SK-N-SH (cell line): Measurements from ENCODE around the gene YTHDF1. TPM values are rescaled to one million over a fixed set of nuclear protein-coding genes. Genes with fewer than 3 reads are reported as not detected.

Experiments
- CTCF ChIA-PET: fragments of 300-600, 350-600 bp; formaldehyde crosslinking; extraction: SDS; loops from one replicate; lab custom pipeline; 2021; lab: Yijun Ruan, JAX
- POLR2A ChIA-PET: fragments of 350-600 bp; sonication (Branson Sonifier 250); formaldehyde crosslinking; extraction: SDS; loops from one replicate; lab custom pipeline; 2020; ENCODE audit warnings: antibody characterized with exemption, inconsistent platforms; lab: Yijun Ruan, JAX
- DNase-seq: peaks from one replicate; pipeline ENCODE4 v3.0.0; 2012
- H2AFZ ChIP-seq: fragments of 200-600 bp; sonication (generic); 2 replicates; pipeline ENCODE4 v1.8.1; 2016; ENCODE audit warnings: antibody characterized with exemption, mild to moderate bottlenecking, low read depth
- H3F3A ChIP-seq: fragments of 200-600 bp; sonication (generic); replicated peaks from 2 replicates; pipeline ENCODE3; 2016; ENCODE audit warnings: antibody characterized with exemption, mild to moderate bottlenecking; ENCODE audit not compliant: insufficient read depth
- H3K27ac ChIP-seq, 2 experiments: fragments of 200-500 bp in 1 of 2; fragments of 200-600 bp in 1 of 2; sonication (Bioruptor generic) in 1 of 2; sonication (generic), shearing (Covaris generic) in 1 of 2; 2 replicates each; pipeline versions ENCODE4 v1.5.1 to v1.6.1; 2014 to 2016; ENCODE audit warnings: low read depth in 2 of 2, inconsistent platforms in 1 of 2, low read length in 1 of 2, mild to moderate bottlenecking in 1 of 2, mixed read lengths in 1 of 2
- H3K27me3 ChIP-seq: fragments of 200-600 bp; sonication (generic), shearing (Covaris generic); 2 replicates; pipeline ENCODE4 v1.6.1; 2016; ENCODE audit warnings: mixed run types; ENCODE audit not compliant: insufficient read depth
- H3K36me3 ChIP-seq, 2 experiments: fragments of 200-500 bp in 1 of 2; fragments of 200-600 bp in 1 of 2; sonication (Bioruptor generic) in 1 of 2; sonication (generic) in 1 of 2; replicated peaks in 1 of 2; 2 replicates each; pipeline versions ENCODE3 to v1.5.1; 2014 to 2016; ENCODE audit warnings: low read length in 1 of 2, mild to moderate bottlenecking in 1 of 2; ENCODE audit not compliant: insufficient read depth in 2 of 2, control insufficient read depth in 1 of 2
- H3K4me1 ChIP-seq, 2 experiments: fragments of 200-500 bp in 1 of 2; fragments of 200-600 bp in 1 of 2; sonication (Bioruptor generic) in 1 of 2; sonication (generic), shearing (Covaris generic) in 1 of 2; 2 replicates each; pipeline versions ENCODE4 v1.5.1 to v1.6.1; 2014 to 2016; ENCODE audit warnings: low read depth in 1 of 2, low read length in 1 of 2, mixed run types in 1 of 2; ENCODE audit not compliant: insufficient read depth in 2 of 2, control insufficient read depth in 1 of 2
- H3K4me2 ChIP-seq: fragments of 200-600 bp; sonication (generic), shearing (Covaris generic); 2 replicates; pipeline ENCODE4 v1.6.1; 2017; ENCODE audit warnings: mixed run types
- H3K4me3 ChIP-seq, 2 experiments: fragments of 200-500 bp in 1 of 2; fragments of 200-600 bp in 1 of 2; sonication (Bioruptor generic) in 1 of 2; sonication (generic), shearing (Covaris generic) in 1 of 2; 2 replicates each; pipeline versions ENCODE4 v1.5.1 to v1.8.1; 2014 to 2016; ENCODE audit warnings: low read depth in 2 of 2, inconsistent platforms in 1 of 2, low read length in 1 of 2, mild to moderate bottlenecking in 1 of 2, mixed read lengths in 1 of 2, moderate library complexity in 1 of 2
- H3K79me2 ChIP-seq: fragments of 200-600 bp; sonication (generic); 2 replicates; pipeline ENCODE4 v1.8.1; 2017; ENCODE audit warnings: mild to moderate bottlenecking; ENCODE audit not compliant: insufficient read depth
- H3K9ac ChIP-seq: fragments of 200-600 bp; sonication (generic); 2 replicates; pipeline ENCODE4 v1.6.1; 2017; ENCODE audit warnings: mixed run types
- H3K9me2 ChIP-seq: fragments of 200-600 bp; sonication (generic); 2 replicates; pipeline ENCODE4 v1.6.1; 2017; ENCODE audit warnings: mixed run types
- H3K9me3 ChIP-seq: fragments of 200-600 bp; sonication (generic); 2 replicates; pipeline ENCODE4 v1.6.1; 2017; ENCODE audit warnings: mixed run types, mild to moderate bottlenecking, moderate library complexity
- H4K20me1 ChIP-seq: fragments of 200-600 bp; sonication (generic); 2 replicates; pipeline ENCODE4 v1.6.1; 2017; ENCODE audit warnings: mild to moderate bottlenecking, mixed run types; ENCODE audit not compliant: insufficient read depth
- GABPA ChIP-seq: IDR thresholded peaks from 2 replicates; pipeline ENCODE4 v1.4.0; 2012; ENCODE audit warnings: low read depth, mild to moderate bottlenecking
- GATA2 ChIP-seq: sonication (generic); formaldehyde crosslinking; IDR thresholded peaks from 2 replicates; pipeline ENCODE4 v1.5.0; 2020; ENCODE audit warnings: mild to moderate bottlenecking, missing genetic modification reagents
- IRF3 ChIP-seq: fragments of 150-350 bp; IDR thresholded peaks from 2 replicates; pipeline ENCODE4 v1.6.1; 2016; ENCODE audit warnings: mild to moderate bottlenecking, low read depth, low read length
- MAX ChIP-seq: IDR thresholded peaks from 2 replicates; pipeline ENCODE4 v1.4.0; 2012; ENCODE audit warnings: low read depth
- MEF2A ChIP-seq: IDR thresholded peaks from 2 replicates; pipeline ENCODE4 v1.4.0; 2012; ENCODE audit warnings: low read depth, borderline replicate concordance
- MXI1 ChIP-seq: IDR thresholded peaks from 2 replicates; pipeline ENCODE4 v1.6.1; 2012; ENCODE audit warnings: mild to moderate bottlenecking, low read depth, low read length, improper control_type of control experiment
- POLR2AphosphoS5 ChIP-seq: IDR thresholded peaks from 2 replicates; pipeline ENCODE4 v1.6.1; 2012; ENCODE audit warnings: low read depth, low read length
- RAD21 ChIP-seq: IDR thresholded peaks from 2 replicates; pipeline ENCODE4 v1.6.1; 2012; ENCODE audit warnings: mild to moderate bottlenecking, low read length
- RFX5 ChIP-seq: IDR thresholded peaks from 2 replicates; pipeline ENCODE4 v1.6.1; 2012; ENCODE audit warnings: mild to moderate bottlenecking, improper control_type of control experiment, low read length
- RXRA ChIP-seq: IDR thresholded peaks from 2 replicates; pipeline ENCODE4 v1.4.0; 2012; ENCODE audit warnings: low read depth, mild to moderate bottlenecking, borderline replicate concordance
- YY1 ChIP-seq: IDR thresholded peaks from 2 replicates; pipeline ENCODE4 v1.4.0; 2012; ENCODE audit warnings: low read depth, mild to moderate bottlenecking
- WGBS: methylation state at CpG from one replicate; pipeline ENCODE4 v1.1.6; 2017; ENCODE audit warnings: low lambda C conversion rate; 5-methylcytosine and 5-hydroxymethylcytosine counted together
- polyA plus RNA-seq, 3 experiments: library from polyadenylated mRNA; depleted of rRNA; stranded (reverse); fragments of >200 nt; gene quantifications; 2 replicates each; pipeline ENCODE4 v1.2.3, GENCODE V29; 2012
- TF ChIP-seq, protein P1 (sequence below): IDR thresholded peaks from 2 replicates; pipeline ENCODE4 v1.6.1; 2012; ENCODE audit warnings: mild to moderate bottlenecking, low read depth, low read length, moderate library complexity

The YTHDF1 gene
- polyA plus RNA-seq, 1 of the 3 experiments (the other 2 are of a cell fraction): 17.0 TPM

GRCh38 chr20:63208346-63208909, 7.5 kb downstream of the YTHDF1 start (continued):
- TF ChIP-seq GATA2 (CRISPR knock-in tag): no peak
- TF ChIP-seq, all 33 proteins: peak for 0

DNA sequence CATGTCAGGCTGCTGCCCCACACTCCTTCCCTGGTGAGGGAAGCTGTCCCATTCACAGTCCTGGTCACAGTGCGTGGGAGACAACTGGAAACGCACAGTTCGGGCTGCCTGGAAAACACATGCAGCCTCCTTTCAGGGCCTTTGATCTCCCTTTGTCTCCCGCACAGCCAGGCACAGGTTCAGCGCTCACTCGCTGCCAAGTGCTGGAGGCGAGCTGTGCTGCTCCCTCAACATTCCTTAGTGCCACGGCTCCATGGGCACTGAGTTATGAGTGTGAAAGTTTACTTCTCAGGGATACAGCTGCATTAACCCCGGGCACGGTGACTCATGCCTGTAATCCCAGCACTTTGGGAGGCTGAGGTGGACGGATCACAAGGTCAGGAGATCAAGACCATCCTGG, 9.1 kb downstream of the YTHDF1 start:
- H2AFZ ChIP-seq: no peak overlapping the region
- peaks cover 89% of the 10 kb centered on the region for H4K20me1 ChIP-seq
- H3K79me2 ChIP-seq: peaks cover 88% of the 10 kb centered on the region
- H3K9ac ChIP-seq: no peak overlapping the region
- H3K4me3 ChIP-seq: no peak overlapping the region
- WGBS: 83% methylated on average over 11 of the region's 11 CpGs
- POLR2A ChIA-PET: no interaction called here
- H3K27me3 ChIP-seq: no peaks in the 10 kb centered on the region
- H3F3A ChIP-seq: no peaks in the 10 kb centered on the region
- H3K36me3 ChIP-seq: peaks cover 50 to 65% of the 10 kb centered on the region in 2 experiments
- H3K9me3 ChIP-seq: no peaks in the 10 kb centered on the region
- CTCF ChIA-PET: interaction anchor here (0.8 to 3.0 kb wide), 4 partner anchors 8 to 175 kb away, joined by 3 to 15 read pairs (median 5); partner anchors contain the start of gene YTHDF1
- no peak for TF ChIP-seq GABPA
- TF ChIP-seq MAX: no peak
- TF ChIP-seq, protein P1, sequence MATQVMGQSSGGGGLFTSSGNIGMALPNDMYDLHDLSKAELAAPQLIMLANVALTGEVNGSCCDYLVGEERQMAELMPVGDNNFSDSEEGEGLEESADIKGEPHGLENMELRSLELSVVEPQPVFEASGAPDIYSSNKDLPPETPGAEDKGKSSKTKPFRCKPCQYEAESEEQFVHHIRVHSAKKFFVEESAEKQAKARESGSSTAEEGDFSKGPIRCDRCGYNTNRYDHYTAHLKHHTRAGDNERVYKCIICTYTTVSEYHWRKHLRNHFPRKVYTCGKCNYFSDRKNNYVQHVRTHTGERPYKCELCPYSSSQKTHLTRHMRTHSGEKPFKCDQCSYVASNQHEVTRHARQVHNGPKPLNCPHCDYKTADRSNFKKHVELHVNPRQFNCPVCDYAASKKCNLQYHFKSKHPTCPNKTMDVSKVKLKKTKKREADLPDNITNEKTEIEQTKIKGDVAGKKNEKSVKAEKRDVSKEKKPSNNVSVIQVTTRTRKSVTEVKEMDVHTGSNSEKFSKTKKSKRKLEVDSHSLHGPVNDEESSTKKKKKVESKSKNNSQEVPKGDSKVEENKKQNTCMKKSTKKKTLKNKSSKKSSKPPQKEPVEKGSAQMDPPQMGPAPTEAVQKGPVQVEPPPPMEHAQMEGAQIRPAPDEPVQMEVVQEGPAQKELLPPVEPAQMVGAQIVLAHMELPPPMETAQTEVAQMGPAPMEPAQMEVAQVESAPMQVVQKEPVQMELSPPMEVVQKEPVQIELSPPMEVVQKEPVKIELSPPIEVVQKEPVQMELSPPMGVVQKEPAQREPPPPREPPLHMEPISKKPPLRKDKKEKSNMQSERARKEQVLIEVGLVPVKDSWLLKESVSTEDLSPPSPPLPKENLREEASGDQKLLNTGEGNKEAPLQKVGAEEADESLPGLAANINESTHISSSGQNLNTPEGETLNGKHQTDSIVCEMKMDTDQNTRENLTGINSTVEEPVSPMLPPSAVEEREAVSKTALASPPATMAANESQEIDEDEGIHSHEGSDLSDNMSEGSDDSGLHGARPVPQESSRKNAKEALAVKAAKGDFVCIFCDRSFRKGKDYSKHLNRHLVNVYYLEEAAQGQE: no peak
- no peak for TF ChIP-seq POLR2AphosphoS5
- TF ChIP-seq IRF3: no peak
- TF ChIP-seq RAD21: no peak
- no peaks in the 10 kb centered on the region for H3K4me1 ChIP-seq
- no peaks in the 10 kb centered on the region for H3K9me2 ChIP-seq
- H3K27ac ChIP-seq: no peak overlapping the region
- H3K4me2 ChIP-seq: no peak overlapping the region
- no peak for DNase-seq

DNA sequence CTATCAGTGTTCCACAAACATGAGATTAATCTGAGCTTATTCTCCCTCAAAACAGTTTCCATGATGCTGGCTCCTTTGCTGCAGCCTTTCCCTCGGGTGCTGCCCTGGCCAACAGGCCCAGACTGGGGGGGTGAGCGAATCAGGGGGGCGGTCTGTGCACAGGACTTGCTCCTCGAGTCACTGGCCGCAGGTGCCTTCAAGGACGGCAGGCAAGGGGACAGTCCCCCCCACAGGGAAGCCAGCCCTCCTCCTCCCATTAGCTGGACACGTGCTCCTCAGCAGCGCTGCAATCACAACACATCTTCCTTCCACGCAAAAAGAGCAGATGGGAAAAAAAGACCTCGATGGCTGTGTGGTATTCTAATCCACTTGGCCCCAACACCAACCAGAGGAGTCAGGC, 10.0 kb downstream of the YTHDF1 start:
- Histone ChIP-seq H3K9me2 (no peaks in the 10 kb centered on the region), H3K27me3 (no peaks in the 10 kb centered on the region), H3K4me3 (no peak overlapping the region), H3F3A (no peaks in the 10 kb centered on the region), H3K9ac (no peak overlapping the region), H3K27ac (no peak overlapping the region), H3K4me2 (no peak overlapping the region), H3K36me3 (peaks cover 45 to 71% of the 10 kb centered on the region in 2 experiments), H4K20me1 (peaks cover 89% of the 10 kb centered on the region), H3K9me3 (no peaks in the 10 kb centered on the region), H3K79me2 (peaks cover 88% of the 10 kb centered on the region), H3K4me1 (no peaks in the 10 kb centered on the region), H2AFZ (no peak overlapping the region)
- no peak for DNase-seq
- POLR2A ChIA-PET: no interaction called here
- CTCF ChIA-PET: interaction anchor here (1.3 to 3.0 kb wide), 3 partner anchors 9 to 176 kb away, joined by 3 to 15 read pairs (median 6); partner anchors contain the start of gene YTHDF1
- TF ChIP-seq GABPA: no peak
- TF ChIP-seq IRF3: no peak
- TF ChIP-seq MEF2A: no peak
- TF ChIP-seq RFX5: no peak
- no peak for TF ChIP-seq MXI1
- TF ChIP-seq YY1: no peak
- no peak for TF ChIP-seq GATA2 (CRISPR knock-in tag)
- TF ChIP-seq, protein P1: no peak
- TF ChIP-seq RXRA: no peak
- WGBS: 96% methylated on average over 5 of the region's 10 CpGs
